HG02981 (cell line): ENCODE results near the gene GNS.
"Not testable (repeated sequence)": the region's sequence is repeated elsewhere in the genome, so short reads cannot be mapped to it uniquely, and the experiment has no call there.

ENCODE experiments used
- ATAC-seq: cut with Tn5 transposase; IDR thresholded peaks from one replicate; pipeline ENCODE4 v1.9.1; 2021; ENCODE audit warnings: mild to moderate bottlenecking, moderate library complexity; ENCODE audit not compliant: unreplicated experiment

The GNS gene

DNA sequence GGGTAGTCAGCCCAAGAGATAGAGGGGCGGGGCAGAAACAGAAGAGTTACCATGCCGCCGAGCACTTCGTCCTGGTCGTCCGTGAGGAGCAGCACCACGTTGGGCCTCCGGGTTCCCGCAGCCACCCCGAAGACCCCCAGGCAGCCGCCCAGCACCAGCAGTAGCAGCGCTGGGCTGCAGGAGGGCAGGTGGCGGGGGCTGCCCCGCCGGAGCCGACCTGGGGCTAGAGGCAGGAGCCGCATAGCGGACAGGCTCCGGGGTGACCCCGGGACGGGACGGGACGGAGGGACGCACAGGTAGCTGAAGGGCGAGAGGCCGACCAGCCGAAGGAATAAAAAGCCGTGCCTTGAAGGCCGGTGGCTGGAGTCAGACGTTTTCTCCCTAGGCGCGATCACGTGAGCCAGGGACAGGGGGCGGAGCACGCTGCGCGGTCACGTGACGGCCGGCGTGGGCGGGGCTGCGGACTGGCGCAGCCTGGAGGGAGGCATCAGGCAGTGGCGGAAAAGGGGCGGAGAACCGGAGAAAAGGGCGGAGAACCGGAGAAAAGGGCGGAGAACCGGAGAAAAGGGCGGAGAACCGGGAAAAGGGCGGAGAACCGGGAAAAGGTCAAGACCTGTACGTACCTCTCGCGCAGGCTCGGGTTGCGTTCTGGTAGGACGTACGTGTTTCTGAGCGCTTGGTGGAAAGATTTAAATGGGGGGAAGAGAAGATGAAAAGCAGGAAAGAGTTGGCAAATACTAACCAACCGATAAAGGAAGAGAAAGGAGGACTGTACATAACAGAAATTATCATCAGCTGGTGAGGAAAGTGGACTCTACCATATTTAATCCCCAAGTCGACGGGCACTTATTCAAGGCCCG is at the start of gene GNS:
GNS (minus strand) TSS at position 372 of the 860 bp plus-strand sequence; CDS start at position 242, 130 bp downstream.
- peak; percentile 80 for ATAC-seq

GRCh38 chr12:64808110-64808509 is 48.9 kb upstream of the GNS start:
- ATAC-seq, result no peak

DNA sequence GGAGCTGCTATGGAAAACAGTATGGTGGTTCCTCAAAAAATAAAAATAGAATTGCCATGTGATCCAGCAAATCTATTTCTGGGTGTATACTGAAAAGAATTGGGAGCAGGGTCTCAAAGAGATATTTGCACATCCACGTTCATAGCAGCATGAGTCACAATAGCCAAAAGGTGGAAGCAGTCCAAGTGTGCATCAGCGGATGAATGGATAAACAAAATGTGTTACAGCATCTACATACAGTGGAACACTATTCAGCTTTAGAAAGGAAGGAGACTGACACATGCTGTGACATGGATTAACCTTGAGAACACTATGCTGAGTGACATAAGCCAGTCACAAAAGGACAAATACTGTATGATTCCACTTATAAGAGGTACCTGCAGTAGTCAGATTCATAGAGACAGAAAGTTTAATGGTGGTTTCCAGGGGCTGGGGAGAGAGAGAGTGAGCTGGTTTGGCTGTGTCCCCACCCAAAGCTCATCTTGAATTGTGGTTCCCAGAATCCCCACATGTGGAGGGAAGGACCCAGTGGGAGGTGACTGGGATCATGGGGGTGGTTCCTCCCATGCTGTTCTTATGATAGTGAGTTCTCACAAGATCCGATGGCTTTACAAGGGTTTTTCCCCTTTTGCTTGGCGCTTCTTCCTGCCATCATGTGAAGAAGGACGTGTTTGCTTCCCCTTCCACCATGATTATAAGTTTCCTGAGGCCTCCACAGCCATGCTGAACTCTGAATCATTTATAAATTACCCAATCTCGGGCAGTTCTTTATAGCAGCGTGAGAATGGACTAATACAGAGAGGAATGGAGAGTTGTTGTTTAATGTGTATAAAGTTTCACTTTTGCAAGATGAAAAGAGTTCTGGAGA is 47.6 kb upstream of the GNS start:
- no peak for ATAC-seq

GRCh38 chr12:64806173-64806572 is 47.0 kb upstream of the GNS start:
- ATAC-seq, result no peak

- not testable (repeated sequence) for ATAC-seq
These were observed 43.1 kb upstream of the GNS start for GRCh38 chr12:64802180-64802775.

GRCh38 chr12:64801381-64801780 is 42.2 kb upstream of the GNS start:
- no peak for ATAC-seq

- ATAC-seq, result no peak
These were observed 41.4 kb upstream of the GNS start for GRCh38 chr12:64800640-64801039.

DNA sequence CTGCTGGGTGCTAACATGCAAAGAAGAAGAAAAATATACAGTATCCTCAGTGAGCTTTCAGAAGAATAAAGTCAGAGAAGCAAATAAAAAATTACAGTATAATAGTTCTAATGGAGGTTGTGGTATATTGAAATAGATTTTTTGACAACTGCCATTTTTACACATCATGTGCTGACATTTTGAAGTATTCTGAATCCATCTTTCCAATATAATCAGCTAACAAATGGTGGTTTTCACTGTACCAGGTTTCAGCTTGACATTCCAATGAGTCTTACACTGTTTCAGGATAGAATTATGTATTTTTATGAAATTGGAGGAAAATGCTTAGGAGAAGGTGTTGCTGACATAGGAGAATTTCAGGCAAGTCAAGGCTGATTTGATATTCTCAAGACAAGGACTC is 39.0 kb upstream of the GNS start:
- no peak for ATAC-seq

DNA sequence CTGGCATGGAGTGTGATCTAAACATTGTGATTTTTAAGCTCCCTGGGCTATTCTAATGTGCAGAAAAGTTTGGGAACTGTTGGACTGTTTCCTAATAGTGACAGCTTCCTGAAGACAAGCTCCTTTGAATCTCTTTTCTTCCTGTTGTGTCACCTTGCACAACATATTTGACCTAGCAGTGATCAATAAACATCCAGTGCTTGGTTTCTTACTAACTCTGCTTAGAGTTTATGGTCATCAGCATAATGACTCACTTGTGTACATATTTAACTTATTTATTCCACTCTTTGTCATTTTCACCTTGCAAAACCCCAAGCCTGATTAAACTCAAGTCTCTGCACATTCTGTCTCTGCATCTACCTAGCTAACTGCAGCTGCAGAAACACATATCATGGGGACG is 38.0 kb upstream of the GNS start:
- no peak for ATAC-seq

- ATAC-seq, result peak; percentile 84
These were observed 37.1 kb upstream of the GNS start for GRCh38 chr12:64796205-64796845.

DNA sequence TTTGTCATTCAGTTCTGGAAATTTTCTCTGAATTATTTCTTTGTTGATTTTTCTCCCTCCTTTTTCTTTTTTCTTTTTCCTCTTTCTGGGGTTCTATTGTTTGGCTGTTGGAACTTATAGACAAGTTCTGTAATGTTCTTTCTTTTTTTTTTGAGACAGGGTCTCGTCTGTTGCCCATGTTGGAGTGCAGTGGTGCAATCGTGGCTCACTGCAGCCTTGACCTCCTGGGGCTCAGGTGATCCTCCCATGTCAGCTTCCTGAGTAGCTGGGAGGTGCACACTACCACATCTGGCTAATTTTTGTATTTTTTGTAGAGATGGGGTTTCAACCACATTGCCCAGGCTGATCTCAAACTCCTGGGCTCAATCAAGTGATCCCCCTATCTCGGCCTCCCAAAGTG is 35.1 kb upstream of the GNS start:
- ATAC-seq, result no peak

GRCh38 chr12:64793610-64794009 is 34.4 kb upstream of the GNS start:
- no peak for ATAC-seq

- peak; percentile 73 for ATAC-seq
These were observed 32.9 kb upstream of the GNS start for GRCh38 chr12:64792128-64792527.

DNA sequence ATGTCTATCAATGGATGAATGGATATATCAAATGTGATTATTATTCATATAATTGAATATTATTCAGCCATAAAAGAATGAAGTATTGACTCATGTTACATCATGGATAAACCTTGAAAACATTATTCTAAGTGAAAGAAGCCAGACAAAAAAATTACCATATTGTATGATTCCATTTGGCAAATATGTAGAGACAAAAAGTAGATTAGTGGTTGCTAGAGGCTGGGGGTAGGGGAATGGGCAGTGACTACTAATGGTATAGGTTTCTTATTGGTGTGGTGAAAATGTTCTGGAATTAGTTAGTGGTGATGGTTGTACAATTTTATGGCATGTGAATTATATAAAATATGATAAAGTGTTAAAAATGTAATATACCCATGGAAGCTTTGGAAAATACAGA is 31.8 kb upstream of the GNS start:
- no peak for ATAC-seq

GRCh38 chr12:64790166-64790565 is 31.0 kb upstream of the GNS start:
- no peak for ATAC-seq

DNA sequence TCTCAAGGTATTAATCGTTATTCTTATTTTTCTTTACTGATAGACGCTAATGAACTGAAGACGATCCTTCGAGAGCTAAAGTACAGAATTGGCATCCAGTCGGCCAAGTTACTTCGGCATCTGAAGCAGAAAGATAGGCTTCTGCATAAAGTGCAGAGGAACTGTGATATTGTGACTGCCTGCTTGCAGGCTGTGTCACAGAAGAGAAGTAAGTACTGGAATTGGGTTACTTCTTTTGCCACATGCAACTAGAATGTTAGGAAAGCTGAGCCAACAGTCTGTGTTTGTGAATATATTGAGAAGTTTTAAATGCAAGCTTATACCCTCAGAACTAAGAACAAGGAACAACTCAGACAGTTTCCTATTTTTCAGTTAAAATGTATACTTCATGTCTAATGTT is 26.6 kb upstream of the GNS start:
- no peak for ATAC-seq

DNA sequence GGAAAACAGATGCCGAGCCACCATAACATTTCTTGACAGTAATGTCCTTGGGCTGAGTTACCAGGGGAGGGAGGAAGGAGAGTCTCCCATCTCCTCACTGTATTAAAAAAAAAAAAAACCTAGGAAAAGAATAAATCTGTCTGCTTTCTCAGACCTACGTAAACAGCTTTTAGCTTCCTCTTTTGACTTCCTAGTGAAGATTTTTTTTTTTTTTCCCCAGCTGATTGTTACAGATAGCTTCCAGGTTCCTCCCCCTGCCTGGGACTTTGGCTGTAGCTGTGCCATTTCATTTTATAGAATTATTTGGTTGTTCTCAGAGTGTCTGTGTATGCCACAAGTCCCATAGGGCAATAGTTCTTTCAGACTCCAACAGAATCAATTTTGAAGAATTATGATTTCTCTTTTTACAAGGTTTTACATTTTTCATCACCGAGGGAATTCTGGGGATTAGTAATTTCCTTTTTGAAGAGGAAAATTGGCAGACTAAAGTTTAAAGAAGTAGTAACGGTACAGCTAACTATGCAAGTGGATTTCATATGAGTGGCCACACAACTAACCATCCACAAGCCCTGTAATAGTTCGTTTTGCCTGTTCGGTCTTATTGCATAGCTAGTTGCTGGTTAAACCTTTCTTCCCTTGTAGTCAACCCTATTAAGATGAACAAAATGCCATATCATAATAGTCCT is 23.1 kb upstream of the GNS start:
- ATAC-seq, result no peak

- ATAC-seq, result peak; percentile 27
These were observed 22.3 kb upstream of the GNS start for GRCh38 chr12:64781280-64782190.

- peak; percentile 43 for ATAC-seq
These were observed 21.5 kb upstream of the GNS start for GRCh38 chr12:64780531-64781279.
